ENCODE results near the gene IL1RAPL2.

The IL1RAPL2 gene

GRCh38 chrX:104968241-104968640 is 402.2 kb downstream of the IL1RAPL2 start:
- TF ChIP-seq CTCF (IDR thresholded peaks at IDR 0.05; ENCODE audit: control insufficient read depth, insufficient read depth, low read depth, low read length, missing control alignments) = no peak
- no peak for DNase-seq (ENCODE audit: low read depth)
- no peak overlapping the region for H3K4me3 ChIP-seq (ENCODE audit: control insufficient read depth, low read depth, low read length)

GRCh38 chrX:104972737-104973136 is 406.7 kb downstream of the IL1RAPL2 start:
- H3K4me3 ChIP-seq (ENCODE audit: control insufficient read depth, low read depth, low read length) = no peak overlapping the region
- DNase-seq (ENCODE audit: low read depth) = no peak
- no peak for TF ChIP-seq CTCF (IDR thresholded peaks at IDR 0.05; ENCODE audit: control insufficient read depth, insufficient read depth, low read depth, low read length, missing control alignments)

GRCh38 chrX:104987063-104987462 is 421.1 kb downstream of the IL1RAPL2 start:
- DNase-seq (ENCODE audit: low read depth) = no peak
- H3K4me3 ChIP-seq (ENCODE audit: control insufficient read depth, low read depth, low read length) = no peak overlapping the region
- no peak for TF ChIP-seq CTCF (IDR thresholded peaks at IDR 0.05; ENCODE audit: control insufficient read depth, insufficient read depth, low read depth, low read length, missing control alignments)

GRCh38 chrX:104988038-104988437 is 422.0 kb downstream of the IL1RAPL2 start:
- no peak for DNase-seq (ENCODE audit: low read depth)
- no peak for TF ChIP-seq CTCF (IDR thresholded peaks at IDR 0.05; ENCODE audit: control insufficient read depth, insufficient read depth, low read depth, low read length, missing control alignments)
- H3K4me3 ChIP-seq (ENCODE audit: control insufficient read depth, low read depth, low read length) = no peak overlapping the region

- no peak overlapping the region for H3K4me3 ChIP-seq (ENCODE audit: control insufficient read depth, low read depth, low read length)
Observed at GRCh38 chrX:104995546-104995945, 429.5 kb downstream of the IL1RAPL2 start.

GRCh38 chrX:105006103-105006502 is 440.1 kb downstream of the IL1RAPL2 start:
- no peak for TF ChIP-seq CTCF (IDR thresholded peaks at IDR 0.05; ENCODE audit: control insufficient read depth, insufficient read depth, low read depth, low read length, missing control alignments)
- DNase-seq (ENCODE audit: low read depth) = no peak
- H3K4me3 ChIP-seq (ENCODE audit: control insufficient read depth, low read depth, low read length) = no peak overlapping the region

More at GRCh38 chrX:104995546-104995945, 429.5 kb downstream of the IL1RAPL2 start:
- no peak for TF ChIP-seq CTCF (IDR thresholded peaks at IDR 0.05; ENCODE audit: control insufficient read depth, insufficient read depth, low read depth, low read length, missing control alignments)
- DNase-seq (ENCODE audit: low read depth) = no peak

- no peak for TF ChIP-seq CTCF (IDR thresholded peaks at IDR 0.05; ENCODE audit: control insufficient read depth, insufficient read depth, low read depth, low read length, missing control alignments)
- no peak for DNase-seq (ENCODE audit: low read depth)
- H3K4me3 ChIP-seq (ENCODE audit: control insufficient read depth, low read depth, low read length) = no peak overlapping the region
Observed at GRCh38 chrX:105006996-105007395, 441.0 kb downstream of the IL1RAPL2 start.
